HepG2 (cell line): ENCODE data around the gene FLAD1. TPM values are rescaled to one million over a fixed set of nuclear protein-coding genes. Genes with fewer than 3 reads are reported as not detected.

ENCODE experiments used
- AHDC1 ChIP-seq: sonication (generic); formaldehyde crosslinking; IDR thresholded peaks from 2 replicates; pipeline ENCODE4 v1.5.1; 2020; ENCODE audit warnings: mild to moderate bottlenecking, missing genetic modification reagents, borderline replicate concordance
- KDM3A ChIP-seq: IDR thresholded peaks from 2 replicates; pipeline ENCODE4 v1.6.1; 2018; ENCODE audit warnings: low read depth, missing compliant biosample characterization
- KDM5A ChIP-seq: fragments of 200-600 bp; sonication (generic); IDR thresholded peaks from 2 replicates; pipeline ENCODE4 v1.7.0; 2018; ENCODE audit warnings: antibody characterized with exemption, mild to moderate bottlenecking, low read length, borderline replicate concordance
- KLF16 ChIP-seq, 2 experiments: sonication (generic) in 1 of 2; formaldehyde crosslinking in 1 of 2; IDR thresholded peaks; 2 replicates each; pipeline versions ENCODE4 v1.6.1 to v1.8.0; 2016 to 2023; ENCODE audit warnings: missing genetic modification reagents in 2 of 2, missing compliant biosample characterization in 1 of 2
- MAX ChIP-seq: IDR thresholded peaks from 2 replicates; pipeline ENCODE4 v1.6.1; 2012; ENCODE audit warnings: inconsistent platforms
- MXD4 ChIP-seq: IDR thresholded peaks from 2 replicates; pipeline ENCODE4 v1.6.1; 2016; ENCODE audit warnings: mild to moderate bottlenecking, missing biosample characterization, missing genetic modification reagents
- NBN ChIP-seq: fragments of 450-650 bp; conservative IDR thresholded peaks from 2 replicates; pipeline ENCODE4 v1.6.1; 2017
- TAF1 ChIP-seq: sonication (generic); formaldehyde crosslinking; IDR thresholded peaks from 2 replicates; pipeline ENCODE4 v1.4.0; 2020; ENCODE audit warnings: missing genetic modification reagents
- TCF7L2 ChIP-seq: IDR thresholded peaks from 2 replicates; pipeline ENCODE4 v1.6.1; 2011; ENCODE audit warnings: mild to moderate bottlenecking, low read depth, low read length, moderate library complexity
- TERF1 ChIP-seq: sonication (generic); formaldehyde crosslinking; IDR thresholded peaks from 2 replicates; pipeline ENCODE4 v1.8.0; 2022; ENCODE audit warnings: mild to moderate bottlenecking, missing genetic modification reagents, moderate library complexity
- THAP9 ChIP-seq: sonication (generic); formaldehyde crosslinking; IDR thresholded peaks from 2 replicates; pipeline ENCODE4; 2020; ENCODE audit warnings: missing genetic modification reagents, mild to moderate bottlenecking, borderline replicate concordance
- TRIM24 ChIP-seq: sonication (generic); formaldehyde crosslinking; IDR thresholded peaks from 2 replicates; pipeline ENCODE4 v1.8.0; 2022; ENCODE audit warnings: mild to moderate bottlenecking, missing genetic modification reagents
- ZNF598 ChIP-seq: sonication (generic); formaldehyde crosslinking; IDR thresholded peaks from 2 replicates; pipeline ENCODE4 v1.5.1; 2020; ENCODE audit warnings: mild to moderate bottlenecking, missing genetic modification reagents, borderline replicate concordance
- ZNF788 ChIP-seq: sonication (generic); formaldehyde crosslinking; IDR thresholded peaks from 2 replicates; pipeline ENCODE4 v1.5.0; 2020; ENCODE audit warnings: mild to moderate bottlenecking, missing genetic modification reagents, borderline replicate concordance
- ZNF879 ChIP-seq: sonication (generic); formaldehyde crosslinking; IDR thresholded peaks from 2 replicates; pipeline ENCODE4 v1.8.1; 2023; ENCODE audit warnings: missing genetic modification reagents
- polyA plus RNA-seq, 8 experiments: library from polyadenylated mRNA; depleted of rRNA in 3 of 8; stranded (reverse) in 7 of 8; unstranded in 1 of 8; fragments of >200 nt; fragmentation: Illumina TruSeq in 4 of 8; extraction: Trizol in 4 of 8; gene quantifications; 2 replicates each; pipeline versions ENCODE4 v1.2.1 to v1.2.3, GENCODE V29; 2011 to 2016; ENCODE audit warnings: low read depth in 4 of 8, missing spikeins in 1 of 8, mixed read lengths in 1 of 8; ENCODE audit not compliant: insufficient read depth in 1 of 8
- total RNA-seq, 5 experiments: library from RNA; depleted of rRNA; stranded (reverse); fragments of >200 nt; fragmentation: Illumina TruSeq; extraction: Trizol; gene quantifications; 2 replicates each; pipeline ENCODE4 v1.2.3, GENCODE V29; 2016; ENCODE audit warnings: low read depth in 1 of 5

FLAD1 gene
- total and polyA plus RNA-seq, 2 of the 13 experiments (the other 11 are each of a cell fraction or from before 2014, with no cell fraction given), result 25.9 to 32.8 TPM

GRCh38 chr1:154944401-154945159, 38.6 kb upstream of the FLAD1 start (continued):
- no peak for TF ChIP-seq TCF7L2
- no peak for TF ChIP-seq KDM3A (CRISPR knock-in tag)
- TF ChIP-seq KLF16 (CRISPR knock-in tag; IDR thresholded peaks at IDR 0.05), result no peak; a peak in 1 of 4 replicates
- TF ChIP-seq TRIM24 (CRISPR knock-in tag), result no peak; the same call in 1 of the 2 replicates
- 0 out of 2 replicates have a peak, but pooled peaks have one; percentile 73 for TF ChIP-seq ZNF879
- no peak for TF ChIP-seq TAF1 (CRISPR knock-in tag)
- no peak for TF ChIP-seq NBN
- no peak for TF ChIP-seq KDM5A
- peak; percentile 83 for TF ChIP-seq MAX
- TF ChIP-seq ZNF598 (CRISPR knock-in tag), result no peak
- peak; percentile 75 for TF ChIP-seq AHDC1 (CRISPR knock-in tag)
- TF ChIP-seq TERF1 (CRISPR knock-in tag), result no peak
- TF ChIP-seq THAP9 (CRISPR knock-in tag), result 0 out of 2 replicates have a peak, but pooled peaks have one; percentile 12
- TF ChIP-seq ZNF788 (CRISPR knock-in tag), result peak; percentile 73; the same call in 1 of the 2 replicates
- TF ChIP-seq MXD4 (CRISPR knock-in tag), result 0 out of 2 replicates have a peak, but pooled peaks have one; percentile 48
